MV-4-11 (cell line): ENCODE data around the gene PDZD2.

ENCODE experiments used
- DNase-seq: peaks from one replicate; lab custom pipeline; 2025; lab: John Stamatoyannopoulos, UW

Gene PDZD2

GRCh38 chr5:31931874-31932273 is 292.9 kb downstream of the PDZD2 start:
- no peak for DNase-seq

- DNase-seq, result no peak
Measured at GRCh38 chr5:31934156-31934555, 295.2 kb downstream of the PDZD2 start.

GRCh38 chr5:31935496-31936369 is 296.8 kb downstream of the PDZD2 start:
- DNase-seq, result no peak

- no peak for DNase-seq
Measured at GRCh38 chr5:31936683-31937082, 297.8 kb downstream of the PDZD2 start.

GRCh38 chr5:31937226-31937625 is 298.3 kb downstream of the PDZD2 start:
- no peak for DNase-seq

- no peak for DNase-seq
Measured at GRCh38 chr5:31937703-31938102, 298.8 kb downstream of the PDZD2 start.

GRCh38 chr5:31939151-31939550 is 300.2 kb downstream of the PDZD2 start:
- peak; percentile 95 for DNase-seq

- no peak for DNase-seq
Measured at GRCh38 chr5:31941151-31941755, 302.3 kb downstream of the PDZD2 start.

GRCh38 chr5:31942546-31942945 is 303.6 kb downstream of the PDZD2 start:
- no peak for DNase-seq

GRCh38 chr5:31944684-31945445 is 305.9 kb downstream of the PDZD2 start:
- no peak for DNase-seq

- DNase-seq, result no peak
Measured at GRCh38 chr5:31948006-31948405, 309.1 kb downstream of the PDZD2 start.

GRCh38 chr5:31952067-31952466 is 313.1 kb downstream of the PDZD2 start:
- no peak for DNase-seq

- DNase-seq, result no peak
Measured at GRCh38 chr5:31954091-31954490, 315.2 kb downstream of the PDZD2 start.

GRCh38 chr5:31957151-31957550 is 318.2 kb downstream of the PDZD2 start:
- no peak for DNase-seq

GRCh38 chr5:31962351-31962751 is 323.4 kb downstream of the PDZD2 start:
- no peak for DNase-seq

- no peak for DNase-seq
Measured at GRCh38 chr5:31962871-31963307, 324.0 kb downstream of the PDZD2 start.

- DNase-seq, result no peak
Measured at GRCh38 chr5:31963358-31964006, 324.6 kb downstream of the PDZD2 start.

GRCh38 chr5:31964007-31964360 is 325.1 kb downstream of the PDZD2 start:
- DNase-seq, result no peak

GRCh38 chr5:31965227-31965626 is 326.3 kb downstream of the PDZD2 start:
- DNase-seq, result no peak

GRCh38 chr5:31966936-31967335 is 328.0 kb downstream of the PDZD2 start:
- DNase-seq, result no peak

- no peak for DNase-seq
Measured at GRCh38 chr5:31967461-31967860, 328.5 kb downstream of the PDZD2 start.

- DNase-seq, result no peak
Measured at GRCh38 chr5:31972558-31972957, 333.6 kb downstream of the PDZD2 start.
